Hematopoietic multipotent progenitor cell treated with erythropoietin and hydrocortisone succinate and interleukin-3 and kit ligand, for 8 days (in vitro differentiated cells): ENCODE measurements around the gene UQCC5.
"Not testable (repeated sequence)": the region's sequence is repeated elsewhere in the genome, so short reads cannot be mapped to it uniquely, and the experiment has no call there.

Experiments
- DNase-seq: peaks from one replicate; pipeline ENCODE4 v3.0.0-alpha.2; 2015

UQCC5 gene

DNA sequence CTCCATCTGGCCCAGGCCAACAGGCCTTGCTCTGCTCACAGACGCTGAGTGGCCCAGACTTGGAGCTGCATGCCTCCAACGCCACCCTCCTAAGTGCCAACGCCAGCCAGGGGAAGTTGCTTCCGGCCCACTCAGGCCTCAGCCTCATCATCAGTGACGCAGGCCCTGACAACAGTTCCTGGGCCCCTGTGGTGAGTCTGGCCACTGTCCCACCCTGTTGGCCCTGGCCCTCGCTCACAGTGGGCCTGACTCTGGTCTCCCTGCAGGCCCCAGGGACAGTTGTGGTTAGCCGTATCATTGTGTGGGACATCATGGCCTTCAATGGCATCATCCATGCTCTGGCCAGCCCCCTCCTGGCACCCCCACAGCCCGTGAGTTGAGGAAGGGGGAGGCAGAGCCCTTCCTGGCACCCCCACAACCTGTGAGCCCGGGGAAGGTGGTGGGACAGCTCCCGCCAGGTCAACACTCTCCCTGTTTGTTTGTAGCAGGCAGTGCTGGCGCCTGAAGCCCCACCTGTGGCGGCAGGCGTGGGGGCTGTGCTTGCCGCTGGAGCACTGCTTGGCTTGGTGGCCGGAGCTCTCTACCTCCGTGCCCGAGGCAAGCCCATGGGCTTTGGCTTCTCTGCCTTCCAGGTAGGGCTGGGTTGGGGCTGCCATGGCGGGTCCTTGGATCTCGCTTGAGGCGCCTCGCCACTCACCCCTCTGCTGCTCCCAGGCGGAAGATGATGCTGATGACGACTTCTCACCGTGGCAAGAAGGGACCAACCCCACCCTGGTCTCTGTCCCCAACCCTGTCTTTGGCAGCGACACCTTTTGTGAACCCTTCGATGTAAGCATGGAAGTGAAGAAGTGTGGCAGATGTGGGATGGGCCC, 12.8 kb upstream of the UQCC5 start:
- DNase-seq = no peak

DNA sequence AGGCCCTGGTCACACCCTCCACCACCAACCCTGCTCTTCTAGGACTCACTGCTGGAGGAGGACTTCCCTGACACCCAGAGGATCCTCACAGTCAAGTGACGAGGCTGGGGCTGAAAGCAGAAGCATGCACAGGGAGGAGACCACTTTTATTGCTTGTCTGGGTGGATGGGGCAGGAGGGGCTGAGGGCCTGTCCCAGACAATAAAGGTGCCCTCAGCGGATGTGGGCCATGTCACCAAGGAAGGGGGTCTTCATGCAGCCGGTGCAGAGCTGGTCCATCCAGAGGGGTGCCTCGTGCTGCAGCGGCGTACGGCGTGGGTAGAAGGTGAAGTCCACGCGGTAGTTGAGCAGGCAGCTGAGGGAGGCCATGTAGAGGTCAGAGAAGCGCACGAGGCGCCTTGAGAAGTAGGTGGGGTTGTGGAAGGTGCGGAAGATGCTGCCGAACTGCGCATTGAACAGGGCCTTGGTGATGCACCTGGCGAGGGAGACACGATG, 12.1 kb upstream of the UQCC5 start:
- DNase-seq = no peak

DNA sequence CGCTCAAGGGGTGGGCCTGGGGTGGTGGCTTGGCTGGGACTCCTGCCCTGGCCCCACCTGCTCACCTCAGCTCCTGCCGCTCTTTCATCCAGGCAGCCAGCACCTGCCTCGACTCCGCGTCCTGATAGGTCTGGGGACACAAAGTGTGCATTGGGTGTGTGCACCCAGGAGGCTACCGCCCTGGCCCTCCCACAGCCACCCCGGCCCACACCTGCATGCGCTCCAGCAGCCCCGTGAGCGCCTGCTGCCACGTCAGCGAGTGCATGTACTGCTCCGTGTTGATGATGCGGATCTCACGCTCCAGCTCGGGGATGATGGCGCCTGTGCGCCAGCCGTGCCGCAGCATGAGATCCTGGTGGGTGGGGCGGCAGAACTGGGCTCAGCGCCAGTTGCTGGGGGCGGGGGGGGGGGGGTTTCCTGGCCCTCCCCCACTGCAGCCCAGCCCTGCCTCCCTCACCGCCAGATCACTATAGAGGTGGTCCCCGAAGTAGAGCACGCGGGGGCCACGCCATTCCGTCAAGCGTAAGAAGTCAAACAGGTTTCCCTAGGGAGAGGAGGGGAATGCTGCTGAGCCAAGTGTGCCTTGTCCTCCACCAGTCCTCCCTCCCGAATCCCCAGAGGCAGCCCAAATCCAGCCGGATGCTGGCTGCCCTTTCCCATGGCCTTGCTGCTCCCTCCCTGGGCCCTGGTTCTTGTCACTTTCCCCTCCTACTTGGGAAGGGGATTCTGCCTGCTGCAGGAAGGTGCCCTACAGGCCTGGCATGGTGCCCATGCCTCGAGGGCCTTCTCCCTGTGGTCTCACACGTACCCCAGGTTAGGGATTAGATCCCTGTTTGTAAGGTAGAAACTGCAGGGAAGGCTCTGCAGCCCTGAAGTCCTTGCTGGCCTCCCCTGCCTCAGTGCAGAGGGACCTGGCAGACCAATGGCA, 11.4 kb upstream of the UQCC5 start:
- no peak for DNase-seq

DNA sequence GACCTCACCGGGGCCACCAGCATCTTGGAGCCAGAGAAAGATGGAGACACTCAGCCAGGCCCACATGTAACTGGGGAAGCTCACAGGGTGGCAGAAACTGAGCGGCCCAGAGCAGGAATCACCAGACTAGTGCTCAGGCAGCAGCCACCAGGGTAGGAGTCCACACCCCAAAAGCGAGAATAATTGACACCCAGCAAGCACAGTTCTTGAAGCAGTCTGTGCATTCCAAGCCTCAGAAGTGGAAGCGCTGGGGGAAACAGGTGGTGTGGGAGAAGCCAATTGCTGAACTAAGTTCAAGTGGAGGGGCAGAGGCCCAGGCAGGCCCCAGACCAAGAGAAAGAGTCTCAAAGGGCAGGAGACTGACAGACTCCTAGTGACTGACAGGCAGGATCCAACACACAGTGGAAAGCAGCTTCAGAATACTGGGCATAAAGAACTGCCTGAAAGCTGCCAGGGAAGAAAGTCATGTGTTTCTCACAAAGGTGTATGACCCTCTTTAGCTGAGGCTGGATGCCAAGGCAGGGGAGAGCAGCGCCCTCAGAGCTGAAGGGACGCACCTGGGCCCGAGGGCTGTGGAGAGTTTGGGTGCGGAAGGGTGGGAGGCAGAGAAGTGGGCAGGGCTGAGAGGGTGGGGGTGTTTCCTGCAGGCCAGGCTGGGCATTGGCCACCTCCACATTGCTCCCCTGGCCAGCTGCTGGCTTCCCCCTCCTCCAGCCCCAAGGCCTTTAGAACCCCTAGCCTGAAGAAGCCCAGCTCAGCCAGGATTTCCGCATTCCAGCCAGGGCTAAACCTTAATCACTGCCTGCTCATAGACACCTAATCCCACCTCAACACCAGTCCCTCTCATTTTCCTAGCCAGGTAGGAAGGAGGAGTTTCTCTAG, 10.5 kb upstream of the UQCC5 start:
- no peak for DNase-seq

DNA sequence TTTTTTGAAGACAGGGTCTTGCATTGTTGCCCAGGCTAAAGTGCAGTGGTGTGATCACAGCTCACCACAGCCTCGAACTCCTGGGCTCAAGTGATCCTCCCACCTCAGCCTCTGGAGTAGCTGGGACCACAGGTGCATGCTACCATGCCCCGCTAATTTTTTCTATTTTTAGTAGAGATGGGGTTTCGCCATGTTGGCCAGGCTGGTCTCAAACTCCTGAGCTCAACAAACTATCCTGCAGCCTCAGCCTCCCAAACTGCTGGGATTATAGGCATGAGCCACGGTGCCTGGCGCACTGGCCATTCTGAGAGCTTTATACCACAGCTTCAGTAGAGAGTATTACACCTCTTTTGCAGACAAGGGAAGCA, 9.8 kb upstream of the UQCC5 start:
- DNase-seq = not testable (repeated sequence)

DNA sequence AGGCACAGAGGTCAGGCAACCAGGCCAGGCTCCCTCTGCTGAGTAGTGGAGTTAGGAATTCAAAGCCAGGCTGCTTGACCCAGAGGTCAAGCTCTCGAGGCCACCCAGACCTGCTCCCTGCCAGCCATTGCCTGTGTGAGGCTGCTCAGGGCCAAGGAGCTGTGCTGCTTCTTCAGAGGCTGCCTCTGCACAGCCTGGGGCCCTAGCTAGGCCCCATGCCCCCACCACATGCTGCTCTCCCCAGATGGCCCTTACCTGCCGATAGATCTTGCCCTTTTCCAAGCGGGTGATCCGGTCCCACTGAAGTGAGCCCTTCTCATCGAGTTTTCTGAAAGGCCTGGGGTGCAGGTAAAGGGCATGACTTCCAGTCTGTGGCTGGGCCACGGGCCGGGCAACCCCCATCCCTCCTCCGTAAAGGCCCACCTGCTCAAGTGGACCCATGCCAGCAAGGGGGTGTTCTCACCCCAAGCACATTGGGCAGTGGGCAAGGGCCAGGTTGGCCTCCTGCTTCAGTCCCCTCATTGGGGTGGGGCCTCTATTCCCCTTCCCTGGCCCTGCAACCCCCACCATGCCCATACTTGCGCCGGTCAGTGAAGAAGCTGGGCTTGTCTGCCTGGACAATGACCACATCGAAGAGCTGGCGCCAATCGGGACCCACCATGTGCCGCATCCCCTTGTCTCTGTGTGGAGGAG, 9.2 kb upstream of the UQCC5 start:
- DNase-seq = no peak

DNA sequence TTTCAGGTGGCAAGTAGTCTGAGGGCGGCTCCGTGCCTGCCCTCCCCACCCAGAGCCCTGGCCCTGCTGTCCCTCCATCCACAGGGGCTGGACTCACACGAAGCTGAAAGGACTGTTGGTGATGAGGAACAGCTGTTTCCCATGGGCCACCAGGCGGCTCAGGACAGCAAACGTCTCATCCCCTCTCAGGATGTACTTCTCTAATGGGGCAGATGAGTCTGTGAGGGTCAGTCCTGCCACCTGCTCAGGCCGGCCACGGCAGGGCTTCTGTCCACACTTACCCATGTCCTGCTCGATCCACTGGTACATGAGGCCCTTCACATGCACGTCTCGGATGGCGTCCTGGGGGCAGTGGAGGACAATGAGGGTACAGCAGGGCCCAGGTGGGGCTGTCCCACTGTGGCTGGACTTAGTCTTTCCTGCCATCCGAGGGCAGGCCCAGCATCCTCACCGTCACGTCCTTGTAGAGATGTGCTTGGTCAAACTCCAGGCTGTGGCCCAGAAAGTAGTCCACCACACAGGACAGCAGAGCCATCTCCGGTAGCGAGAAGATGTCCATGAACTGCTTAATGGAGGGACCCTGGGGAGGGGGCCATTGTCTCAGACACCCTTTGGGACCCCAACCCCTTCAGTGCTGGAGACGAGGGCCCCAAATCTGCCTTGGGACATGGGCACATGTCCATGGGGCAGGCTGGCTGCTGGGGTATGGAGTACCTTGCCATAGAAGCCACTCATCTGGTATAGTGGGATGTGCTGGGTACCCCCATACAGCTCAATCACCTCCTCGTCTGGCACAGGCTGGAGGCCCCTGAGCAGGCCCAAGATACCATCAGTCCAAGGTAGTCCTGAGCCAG, 8.4 kb upstream of the UQCC5 start:
- no peak for DNase-seq

DNA sequence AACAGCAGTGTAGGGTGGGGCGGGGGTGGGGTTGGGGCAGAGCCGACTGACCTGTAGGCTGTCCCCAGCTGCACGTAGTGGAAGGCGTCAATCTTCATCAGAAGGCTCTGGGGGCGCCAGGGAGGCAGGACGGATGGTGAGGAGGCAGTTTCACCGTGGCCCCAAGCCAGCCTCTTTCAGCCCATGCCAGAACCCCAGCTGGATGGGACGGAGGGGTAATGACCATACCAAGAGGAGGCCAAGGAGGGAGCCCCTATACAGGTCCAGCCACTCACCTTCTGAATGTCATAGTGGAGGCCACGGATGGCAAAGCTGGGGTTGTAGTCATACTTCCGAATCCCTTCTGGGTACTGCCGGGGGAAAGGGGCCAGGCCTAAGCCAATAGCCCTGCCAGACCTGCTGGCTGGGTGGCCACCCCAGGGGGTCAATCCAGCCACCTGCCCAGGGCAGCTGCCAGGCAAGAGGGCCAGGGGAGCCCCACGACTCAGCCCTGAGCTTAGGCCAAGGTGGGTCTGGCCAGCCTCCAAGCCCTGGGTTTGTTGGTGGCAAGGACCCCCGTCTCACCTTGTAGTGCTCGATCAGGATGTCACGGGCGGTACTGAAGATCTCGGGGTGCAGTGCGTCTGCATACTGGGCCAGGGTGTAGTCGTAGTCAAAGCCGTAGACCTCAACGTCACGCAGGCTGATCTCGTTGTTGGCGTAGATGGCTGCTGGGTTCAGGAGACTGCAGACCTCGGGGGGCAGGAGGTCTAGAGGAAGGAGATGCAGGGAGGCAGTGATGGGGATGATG, 7.6 kb upstream of the UQCC5 start:
- no peak for DNase-seq

DNA sequence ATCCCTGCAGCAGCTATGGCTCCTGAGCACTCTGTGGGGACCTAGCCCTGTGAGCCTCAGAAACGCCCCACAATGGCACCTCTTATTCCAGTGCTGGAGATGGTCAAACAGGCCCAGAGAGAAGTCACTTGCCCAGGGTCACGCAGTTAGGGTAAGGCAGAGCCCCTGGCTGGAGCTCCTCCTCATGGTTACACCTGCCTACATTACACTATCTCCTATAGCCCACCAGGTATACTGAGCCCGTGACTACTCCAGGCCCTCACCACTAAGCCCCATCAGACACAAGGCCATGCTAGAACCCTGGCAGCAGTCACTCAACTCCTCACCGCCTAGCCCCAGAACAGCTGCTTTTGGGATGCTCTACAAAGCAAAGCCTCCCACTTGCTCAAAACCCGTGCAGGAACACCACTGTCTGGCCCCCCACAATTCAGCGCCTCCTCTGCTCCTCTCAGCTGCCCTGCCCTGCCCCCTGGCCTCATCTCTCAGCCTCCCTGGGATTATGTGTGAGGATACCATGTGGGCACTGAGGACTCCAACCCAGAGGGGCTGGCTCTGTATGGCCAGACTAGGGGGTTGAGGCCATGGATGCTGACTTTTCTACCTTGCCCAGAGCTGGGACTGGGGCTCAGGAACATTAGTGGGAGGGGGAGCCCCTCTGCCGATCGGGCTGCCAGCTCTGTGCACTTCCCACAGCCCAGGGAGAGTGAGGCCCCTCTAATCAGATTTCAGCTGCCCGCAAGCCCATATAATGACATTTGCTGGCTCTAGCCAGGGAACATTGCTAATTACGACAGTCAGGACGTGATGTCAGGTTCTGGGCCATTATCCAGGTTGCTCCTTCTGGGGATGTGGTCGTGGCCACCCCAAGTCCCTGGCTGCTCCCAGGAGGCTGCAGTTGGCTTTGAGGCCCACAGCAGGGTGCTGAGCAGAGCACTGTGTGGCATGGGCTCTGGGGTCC, 6.8 kb upstream of the UQCC5 start:
- no peak for DNase-seq

DNA sequence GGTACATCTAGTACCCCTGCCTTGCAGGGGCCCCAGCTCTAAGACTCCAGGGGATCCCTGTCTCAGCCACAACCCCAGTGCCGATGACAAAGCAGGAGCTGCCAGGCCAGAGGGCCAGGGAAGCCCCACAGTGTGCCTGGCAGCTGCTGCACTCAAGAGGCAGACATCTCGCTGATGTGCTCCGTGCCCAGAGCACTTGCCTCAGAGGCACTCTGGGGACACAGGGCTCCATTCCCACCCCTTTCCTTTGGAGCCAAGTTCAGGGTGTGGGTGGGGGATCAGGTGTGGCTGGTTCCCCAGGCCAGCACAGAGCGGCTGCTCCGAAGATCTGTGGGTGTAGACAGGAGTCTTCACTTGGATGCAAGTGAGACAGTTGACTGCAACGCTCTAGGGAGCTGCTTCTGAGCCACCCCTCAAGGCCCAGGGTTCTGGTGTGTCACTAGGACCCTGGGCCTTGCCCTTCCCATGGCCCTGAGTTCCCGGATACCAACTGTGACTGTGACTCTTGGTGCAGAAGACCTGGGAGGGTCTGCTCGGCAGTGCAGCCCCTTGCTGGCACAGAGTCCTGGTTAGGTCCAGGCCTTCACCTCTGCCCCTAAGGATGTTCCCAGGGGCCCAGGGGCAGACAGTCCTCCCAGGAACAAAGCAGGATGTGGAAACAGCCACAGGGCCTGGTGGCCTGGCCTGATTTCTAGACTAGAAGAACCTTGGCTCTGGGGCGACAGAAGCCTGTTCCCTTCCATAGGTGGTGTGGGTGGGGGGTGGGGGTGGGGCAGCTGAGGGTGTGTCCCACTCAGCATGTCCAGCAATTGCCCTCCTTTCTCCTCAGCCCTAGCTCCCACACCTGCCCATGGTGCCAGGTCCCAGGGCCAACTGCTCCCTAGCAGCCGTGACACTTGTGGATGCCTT, 5.2 kb upstream of the UQCC5 start:
- no peak for DNase-seq

DNA sequence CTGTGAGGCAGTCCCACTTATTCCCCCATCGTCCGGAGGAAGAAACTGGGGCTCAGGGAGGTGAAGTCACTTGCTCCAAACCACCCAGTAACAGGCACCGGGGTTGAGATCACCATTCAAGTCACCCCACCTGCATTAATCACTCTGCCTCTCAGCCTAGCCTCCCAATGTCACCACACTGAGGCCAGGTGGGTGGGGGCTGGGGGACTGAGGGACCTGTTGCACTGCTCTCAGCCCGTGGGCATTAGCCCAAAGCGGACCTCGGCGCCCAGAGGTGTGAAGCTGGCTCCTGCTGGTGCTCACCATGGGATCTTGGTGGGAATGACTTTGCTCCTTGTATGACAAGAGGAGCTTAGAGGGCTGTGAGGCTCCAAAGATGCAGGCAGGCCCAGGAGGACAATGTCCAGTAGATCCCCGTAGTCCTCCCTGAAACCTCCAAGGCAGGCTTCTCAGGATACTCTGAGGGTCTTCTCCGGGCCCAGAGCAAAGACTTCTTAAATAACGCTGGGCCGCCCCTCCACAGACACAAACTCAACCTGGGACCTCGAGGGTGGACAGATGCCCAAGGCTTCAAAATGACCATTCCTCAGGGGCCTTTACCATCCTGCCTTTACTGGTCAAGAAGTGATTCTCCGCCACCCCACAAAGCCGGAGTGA, 4.4 kb upstream of the UQCC5 start:
- no peak for DNase-seq

DNA sequence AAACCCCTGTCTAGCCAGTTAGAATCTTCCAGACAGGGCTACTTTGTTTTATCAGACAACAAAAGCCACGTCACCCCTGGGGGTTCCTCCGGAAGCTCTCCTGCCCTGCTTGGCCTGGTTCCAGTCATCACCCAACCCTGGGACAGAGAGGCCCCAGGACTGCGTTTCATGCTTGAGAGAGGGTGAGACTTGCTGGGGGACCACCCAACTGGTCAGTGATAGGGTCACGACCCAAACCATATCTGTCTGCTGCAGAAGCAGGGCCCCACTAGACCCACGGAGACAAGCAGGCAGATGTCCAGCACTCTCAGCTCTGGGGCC, 3.9 kb upstream of the UQCC5 start:
- peak; percentile 83 for DNase-seq

DNA sequence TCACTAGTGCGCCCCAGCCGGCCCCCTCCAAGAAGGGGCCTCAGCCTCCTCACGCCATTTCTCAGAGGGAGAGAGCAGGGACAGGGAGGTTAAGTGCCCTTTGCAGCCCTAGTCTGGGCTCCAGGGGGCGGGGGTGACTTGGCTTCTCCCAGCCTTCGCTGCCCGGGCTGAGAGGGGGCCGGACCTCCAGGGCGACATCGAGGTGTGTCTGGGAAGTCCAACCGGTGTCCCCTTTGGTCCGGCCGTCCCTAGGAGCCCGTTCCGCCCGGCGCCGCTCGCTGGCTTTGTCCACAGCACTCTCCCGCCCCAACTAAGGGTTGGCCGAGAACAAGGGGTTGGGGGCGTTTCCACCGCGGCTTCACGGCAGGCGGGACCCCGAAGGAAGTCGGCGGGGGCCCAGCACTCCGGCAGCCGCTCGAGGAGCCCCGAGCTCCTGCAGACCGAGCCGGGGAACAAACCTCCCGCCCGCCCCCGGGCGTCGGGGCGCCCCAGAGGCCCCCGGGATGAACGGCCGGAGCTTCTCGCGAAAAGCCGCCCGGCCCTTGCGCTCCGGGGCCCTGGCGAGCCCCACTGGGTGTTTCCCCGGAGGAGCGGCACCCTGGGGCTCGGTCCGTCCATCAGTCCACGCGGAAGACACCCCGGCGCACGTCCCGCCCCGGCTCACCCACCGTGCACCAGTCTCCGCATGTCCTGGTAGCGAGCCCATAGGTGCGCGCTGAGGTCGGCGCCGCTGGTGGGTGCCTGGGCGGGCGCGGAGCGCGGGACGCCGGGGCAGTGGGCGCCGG, 3.4 kb upstream of the UQCC5 start:
- peak; percentile 25 for DNase-seq

DNA sequence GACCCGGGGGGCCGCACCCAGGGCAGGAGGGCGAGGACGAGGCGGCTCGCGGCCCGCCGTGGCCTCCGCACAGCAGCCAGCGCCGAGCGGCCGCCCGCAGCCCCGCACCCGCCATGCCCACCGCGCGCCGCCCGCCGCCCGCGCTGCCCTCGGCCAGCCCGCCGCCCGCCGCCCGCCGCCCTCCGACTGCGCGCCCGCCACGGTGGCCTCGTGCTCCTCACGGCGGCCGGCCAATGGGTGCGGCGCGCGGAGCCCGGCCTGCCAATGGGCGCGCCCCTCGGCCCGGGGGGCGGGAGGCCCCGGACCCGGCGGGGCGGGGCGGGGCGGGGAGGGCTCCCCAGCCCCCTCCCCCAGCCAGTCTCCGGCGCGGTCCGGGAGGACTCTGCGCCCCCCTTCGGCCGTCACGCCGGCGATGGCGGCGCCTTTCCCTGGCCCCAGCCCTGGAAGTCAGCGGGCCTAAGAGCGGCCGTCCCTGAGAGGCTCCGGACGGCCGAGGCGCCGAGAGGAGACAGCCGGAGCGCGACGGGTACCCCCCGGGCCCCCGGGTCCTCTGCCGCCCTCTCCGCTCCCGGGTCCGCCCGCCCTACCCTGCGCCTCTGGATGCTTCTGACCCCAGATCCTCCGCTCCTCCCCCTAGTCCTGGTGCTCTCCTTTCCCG, 2.7 kb upstream of the UQCC5 start, which contains the start of gene NT5DC2:
NT5DC2 (minus strand) TSS at position 235 of the 658 bp plus-strand sequence; CDS start at position 115, 120 bp downstream.
- peak; percentile 77 for DNase-seq

DNA sequence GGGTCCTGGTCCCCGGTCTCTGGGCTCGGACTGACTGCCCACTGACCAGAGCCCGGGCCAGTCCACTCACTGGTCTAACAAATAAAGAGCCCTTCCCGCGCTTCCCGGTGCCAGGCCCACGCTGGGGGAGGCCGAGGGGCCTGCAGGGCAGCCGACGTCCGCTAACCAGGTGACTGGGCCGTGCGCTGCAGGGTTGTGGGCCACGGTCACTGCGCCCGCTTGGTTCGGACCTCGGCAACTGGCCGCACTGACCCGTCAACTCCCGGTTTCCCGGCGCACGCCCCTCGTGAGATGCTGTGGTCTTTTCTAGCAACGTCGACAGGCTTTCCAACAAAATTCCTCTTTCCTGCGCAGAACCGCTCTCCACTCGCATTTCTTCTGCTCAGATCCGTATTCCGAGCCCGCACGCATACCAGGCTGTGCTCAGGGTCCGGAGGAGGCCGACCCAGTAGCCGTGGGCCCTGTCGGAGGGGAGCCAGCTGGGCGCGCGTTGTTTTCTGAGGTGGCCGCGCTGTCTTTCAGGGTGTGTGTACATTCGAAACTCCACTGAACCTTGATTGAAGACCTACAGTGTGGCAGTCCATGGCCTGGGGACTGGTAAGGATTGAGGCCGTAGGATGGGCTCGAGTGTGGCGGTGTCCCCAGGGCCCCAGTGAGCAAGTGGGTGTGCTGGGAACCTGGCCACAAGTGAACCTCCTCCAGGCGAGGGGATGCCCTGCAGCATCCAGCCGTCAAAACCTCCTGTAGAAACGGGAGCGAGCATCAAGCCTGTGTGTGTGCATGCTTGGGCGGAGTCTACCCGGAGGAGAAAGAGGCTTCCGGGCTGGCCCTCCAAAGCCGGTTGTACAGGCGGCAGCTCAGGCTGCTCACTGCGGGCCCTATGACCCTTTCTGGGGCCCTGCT, 1.9 kb upstream of the UQCC5 start:
- DNase-seq = no peak
